NB4 (cell line): Measurements from ENCODE around the gene SLC6A6.

Source experiments
- DNase-seq: peaks from one replicate; pipeline ENCODE4 v3.0.0; 2010; ENCODE audit warnings: low read depth
- H3K4me3 ChIP-seq: one replicate; pipeline ENCODE4 v1.5.1; 2011; ENCODE audit warnings: mild to moderate bottlenecking, low read depth, low read length, moderate library complexity
- MYC ChIP-seq: IDR thresholded peaks from 2 replicates; pipeline ENCODE4 v1.6.1; 2011; ENCODE audit warnings: low read depth, low read length
- POLR2A ChIP-seq: IDR thresholded peaks from 2 replicates; pipeline ENCODE4 v1.6.1; 2011; ENCODE audit warnings: mild to moderate bottlenecking; ENCODE audit not compliant: insufficient read length; ENCODE audit errors: extremely low read depth
- TF ChIP-seq, protein P1 (sequence below): IDR thresholded peaks from 2 replicates; pipeline ENCODE4 v1.6.1; 2011; ENCODE audit warnings: low read depth, low read length
- TF ChIP-seq, protein P2 (sequence below): IDR thresholded peaks from one replicate; pipeline ENCODE4 v1.5.1; 2012; ENCODE audit warnings: low read depth, low read length

SLC6A6 gene

DNA sequence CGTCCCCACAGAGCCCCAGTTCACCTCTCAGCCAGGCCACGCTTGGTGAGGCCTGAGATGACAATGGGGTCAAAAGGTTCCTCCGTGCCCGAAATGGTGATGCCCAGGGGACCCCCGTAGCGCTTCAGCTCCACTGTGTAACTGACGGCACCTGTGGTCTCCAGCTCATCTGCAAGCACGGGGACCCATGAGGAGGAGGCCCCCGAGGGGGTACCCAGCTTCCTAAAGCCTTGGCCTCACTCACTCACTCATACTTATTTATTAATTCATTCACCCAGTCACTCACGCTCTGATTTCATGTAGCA lies 107.3 kb downstream of the SLC6A6 start:
- no peak overlapping the region for H3K4me3 ChIP-seq
- DNase-seq = no peak
- TF ChIP-seq, protein P1, sequence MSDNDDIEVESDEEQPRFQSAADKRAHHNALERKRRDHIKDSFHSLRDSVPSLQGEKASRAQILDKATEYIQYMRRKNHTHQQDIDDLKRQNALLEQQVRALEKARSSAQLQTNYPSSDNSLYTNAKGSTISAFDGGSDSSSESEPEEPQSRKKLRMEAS = no peak
- no peak for TF ChIP-seq MYC
- TF ChIP-seq, protein P2, sequence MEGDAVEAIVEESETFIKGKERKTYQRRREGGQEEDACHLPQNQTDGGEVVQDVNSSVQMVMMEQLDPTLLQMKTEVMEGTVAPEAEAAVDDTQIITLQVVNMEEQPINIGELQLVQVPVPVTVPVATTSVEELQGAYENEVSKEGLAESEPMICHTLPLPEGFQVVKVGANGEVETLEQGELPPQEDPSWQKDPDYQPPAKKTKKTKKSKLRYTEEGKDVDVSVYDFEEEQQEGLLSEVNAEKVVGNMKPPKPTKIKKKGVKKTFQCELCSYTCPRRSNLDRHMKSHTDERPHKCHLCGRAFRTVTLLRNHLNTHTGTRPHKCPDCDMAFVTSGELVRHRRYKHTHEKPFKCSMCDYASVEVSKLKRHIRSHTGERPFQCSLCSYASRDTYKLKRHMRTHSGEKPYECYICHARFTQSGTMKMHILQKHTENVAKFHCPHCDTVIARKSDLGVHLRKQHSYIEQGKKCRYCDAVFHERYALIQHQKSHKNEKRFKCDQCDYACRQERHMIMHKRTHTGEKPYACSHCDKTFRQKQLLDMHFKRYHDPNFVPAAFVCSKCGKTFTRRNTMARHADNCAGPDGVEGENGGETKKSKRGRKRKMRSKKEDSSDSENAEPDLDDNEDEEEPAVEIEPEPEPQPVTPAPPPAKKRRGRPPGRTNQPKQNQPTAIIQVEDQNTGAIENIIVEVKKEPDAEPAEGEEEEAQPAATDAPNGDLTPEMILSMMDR = no peak
- TF ChIP-seq POLR2A = no peak

DNA sequence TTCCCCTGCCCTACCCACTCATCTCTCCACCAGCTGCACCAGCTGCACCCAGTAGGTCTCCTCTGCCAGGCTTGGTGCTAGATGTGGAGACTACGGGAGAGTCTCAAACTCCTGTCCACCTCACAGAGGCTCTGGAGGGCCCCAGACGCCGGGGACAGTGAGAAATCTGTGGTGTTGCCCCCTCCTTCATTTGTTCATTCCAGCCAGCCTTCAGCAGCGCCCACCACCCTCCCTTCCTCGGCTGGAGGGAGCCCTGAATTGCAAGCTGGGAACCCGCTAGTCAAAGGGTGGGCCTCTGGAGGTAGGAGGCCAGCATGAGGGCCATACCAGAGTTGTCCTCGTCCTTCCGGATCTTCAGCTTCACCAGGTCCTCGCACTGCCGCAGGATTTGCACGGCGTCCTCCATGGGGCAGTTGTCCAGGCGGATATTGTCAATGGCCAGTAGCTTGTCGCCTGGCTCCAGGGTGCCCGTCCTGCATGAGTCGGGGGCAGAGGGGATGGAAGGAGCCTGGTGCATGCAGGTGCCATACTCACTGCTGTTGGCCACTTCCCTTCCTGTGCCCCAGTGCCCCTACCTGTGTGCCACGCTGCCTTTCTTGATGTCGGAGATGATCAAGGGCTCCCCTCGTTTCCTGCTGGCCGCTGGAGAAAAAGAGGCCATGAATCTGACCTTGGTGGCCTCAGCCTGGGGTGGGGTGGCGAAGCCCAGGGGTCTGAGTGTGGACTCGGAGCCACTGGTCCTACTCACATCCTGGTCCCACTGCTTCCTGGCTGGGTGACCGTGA lies 108.6 kb downstream of the SLC6A6 start:
- H3K4me3 ChIP-seq = no peak overlapping the region
- DNase-seq = no peak
- TF ChIP-seq MYC (no peak), POLR2A (no peak)
- TF ChIP-seq, protein P2 = no peak
- TF ChIP-seq, protein P1 = no peak

DNA sequence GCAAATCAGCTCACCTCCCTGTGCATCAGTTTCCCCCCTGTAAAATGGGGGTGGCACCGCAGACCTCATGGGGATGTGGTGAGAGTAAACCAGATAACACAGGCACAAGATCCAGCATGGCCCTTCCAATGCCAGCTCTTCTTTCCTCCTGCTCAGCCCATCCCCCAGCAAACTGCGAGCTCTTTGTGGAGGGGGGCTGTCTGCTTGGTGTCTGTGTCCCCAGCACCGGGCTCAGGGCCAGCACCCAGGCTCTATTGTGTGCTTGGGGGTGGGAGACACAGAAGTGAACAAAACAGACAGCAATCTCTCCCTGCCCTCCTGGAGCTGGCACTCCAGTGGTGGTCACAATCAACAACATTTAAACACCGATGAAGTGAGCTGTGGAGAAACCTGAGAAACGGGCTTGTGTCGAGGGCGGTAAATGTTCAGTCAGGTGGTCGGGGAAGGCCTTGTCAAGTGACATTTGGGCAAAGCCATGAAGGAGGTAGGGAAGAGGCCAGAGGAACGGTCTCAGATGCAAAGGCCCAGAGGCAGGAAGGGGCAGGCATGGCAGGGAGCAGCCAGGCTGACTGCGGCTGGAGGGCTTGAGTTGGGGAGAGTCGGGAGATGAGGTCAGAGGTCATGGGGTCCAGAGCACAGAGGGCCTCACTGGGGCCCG lies 109.3 kb downstream of the SLC6A6 start:
- no peak overlapping the region for H3K4me3 ChIP-seq
- TF ChIP-seq POLR2A (no peak), MYC (no peak)
- TF ChIP-seq, protein P1 = no peak

DNA sequence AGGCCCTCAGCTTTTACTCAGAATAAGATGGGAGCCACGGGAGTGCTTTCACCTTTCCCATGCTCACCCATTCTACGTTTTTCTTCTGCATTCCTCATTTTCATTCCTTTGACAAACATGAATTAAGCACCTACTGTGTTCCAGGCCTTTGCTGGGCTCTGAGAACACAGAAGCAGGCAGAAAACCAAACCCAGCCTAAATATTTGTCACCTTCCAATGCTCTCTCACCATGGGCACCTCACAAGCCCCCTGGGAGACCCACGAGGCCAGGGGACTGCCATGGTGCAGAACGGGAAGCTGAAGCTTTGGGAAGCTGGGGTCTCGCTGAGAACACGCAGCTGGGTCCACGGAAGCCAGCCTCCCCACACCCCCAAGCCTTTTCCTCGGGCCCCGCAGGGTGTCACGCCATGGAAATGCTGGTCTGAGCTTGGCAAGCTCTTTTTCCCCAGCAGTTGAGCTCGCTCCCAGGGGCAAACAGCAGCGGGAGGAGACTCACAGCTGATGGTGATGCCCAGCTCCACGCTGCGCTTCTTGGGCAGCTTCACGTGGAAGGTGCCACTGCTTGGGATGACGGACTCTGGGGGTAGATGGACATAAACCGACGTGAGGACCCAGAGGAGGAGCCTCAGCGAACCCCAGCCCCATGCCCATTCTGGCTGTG lies 110.0 kb downstream of the SLC6A6 start:
- no peak overlapping the region for H3K4me3 ChIP-seq
- TF ChIP-seq POLR2A (no peak), MYC (no peak)
- TF ChIP-seq, protein P1 = no peak
- TF ChIP-seq, protein P2 = no peak
- no peak for DNase-seq

More for the DNA sequence above, 109.3 kb downstream of the SLC6A6 start:
- no peak for DNase-seq

DNA sequence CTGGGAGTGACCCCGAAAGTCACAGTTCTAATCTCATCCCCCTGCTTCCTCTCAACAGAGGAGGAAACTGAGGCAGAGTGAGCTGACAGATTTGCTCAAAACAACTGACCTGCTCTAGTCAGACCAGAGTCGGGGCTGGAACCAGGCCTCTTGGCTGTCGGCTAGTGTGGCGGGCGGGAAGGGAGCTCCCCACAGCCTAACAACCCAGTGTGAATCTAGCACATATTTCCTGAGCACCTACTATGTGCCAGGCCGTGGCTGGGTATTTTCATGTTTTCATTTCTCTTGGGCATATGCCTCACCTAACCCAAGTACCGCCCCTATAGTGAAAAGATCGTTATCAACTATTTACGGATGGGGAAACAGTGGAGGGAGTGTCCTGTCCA lies 110.5 kb downstream of the SLC6A6 start:
- TF ChIP-seq, protein P2 = no peak
- TF ChIP-seq POLR2A (no peak), MYC (no peak)
- TF ChIP-seq, protein P1 = no peak
- no peak for DNase-seq

More for the DNA sequence above, 110.5 kb downstream of the SLC6A6 start:
- no peak overlapping the region for H3K4me3 ChIP-seq
